ENCODE data around the gene TMEM132C.

GRCh38 chr12:128312661-128313060 is 45.7 kb downstream of the TMEM132C start:
- TF ChIP-seq CTCF (IDR thresholded peaks at IDR 0.05; ENCODE audit: insufficient read depth, low read length, poor library complexity, severe bottlenecking) = no peak
- TF ChIP-seq EZH2phosphoT487 (conservative IDR thresholded peaks at IDR 0.05; ENCODE audit: low read length) = no peak
